HepG2 (cell line): ENCODE results near the gene CACHD1. TPM values are rescaled to one million over a fixed set of nuclear protein-coding genes. Genes with fewer than 3 reads are reported as not detected.

Source experiments
- ATAC-seq: fragments of 200-7000 bp; cut with Tn5 transposase; 3 replicates; pipeline ENCODE4 v1.9.1; 2020; ENCODE audit warnings: mild to moderate bottlenecking, moderate library complexity
- BruUV-seq: library from RNA; stranded (reverse); fragments of 400-500 nt; replicated peaks from 2 replicates; lab custom pipeline; 2021; lab: Mats Ljungman, UMichigan
- CTCF ChIA-PET: fragments of 300-600 bp; formaldehyde crosslinking; extraction: SDS; loops from one replicate; lab custom pipeline; 2021; ENCODE audit warnings: low total read pairs, inconsistent platforms, low intra/inter-chr PET ratio; lab: Yijun Ruan, JAX
- POLR2A ChIA-PET: fragments of 350-600 bp; sonication (Branson Sonifier 250); formaldehyde crosslinking; loops from one replicate; lab custom pipeline; 2020; ENCODE audit warnings: antibody characterized with exemption, inconsistent platforms; lab: Yijun Ruan, JAX
- DNase-seq: peaks from one replicate; pipeline ENCODE4 v3.0.0-alpha.2; 2015; ENCODE audit warnings: low spot score
- FAIRE-seq: peaks from 3 replicates; lab custom pipeline; 2011; peaks lifted over from hg19 to GRCh38; lab: Jason Lieb, UNC
- H2AFZ ChIP-seq: one replicate; pipeline ENCODE4 v1.6.1; 2011; ENCODE audit warnings: low read length, inconsistent platforms
- H3K27ac ChIP-seq: fragments of 300-600 bp; 3 replicates; pipeline ENCODE4 v1.8.0; 2011; ENCODE audit warnings: mixed run types, mild to moderate bottlenecking, mixed read lengths, low read length, inconsistent platforms; ENCODE audit not compliant: insufficient read depth; ENCODE audit errors: extremely low read length
- H3K27me3 ChIP-seq, 2 experiments: fragments of 200-600 bp in 1 of 2; 2 replicates in 1 of 2; 3 replicates in 1 of 2; pipeline versions ENCODE4 v1.6.0 to v1.8.0; 2011; ENCODE audit warnings: low read length in 2 of 2, mild to moderate bottlenecking in 2 of 2, moderate library complexity in 2 of 2, inconsistent platforms in 1 of 2; ENCODE audit not compliant: insufficient read depth in 2 of 2, control insufficient read depth in 1 of 2
- H3K36me3 ChIP-seq, 2 experiments: fragments of 200-600 bp in 1 of 2; replicated peaks in 1 of 2; 2 replicates in 1 of 2; 3 replicates in 1 of 2; pipeline versions ENCODE4 v1.5.1 to v1.8.0; 2011; ENCODE audit warnings: low read length in 2 of 2, inconsistent platforms in 1 of 2; ENCODE audit not compliant: insufficient read depth in 2 of 2, control insufficient read depth in 1 of 2
- H3K4me1 ChIP-seq: 2 replicates; pipeline ENCODE4 v1.5.1; 2012; ENCODE audit warnings: low read length, inconsistent platforms; ENCODE audit not compliant: insufficient read depth
- H3K4me2 ChIP-seq: 2 replicates; pipeline ENCODE4 v1.6.0; 2011; ENCODE audit warnings: low read depth, low read length, inconsistent platforms
- H3K4me3 ChIP-seq, 3 experiments: fragments of 200-600 bp in 1 of 3; sonication (generic), shearing (Covaris generic) in 1 of 3; replicated peaks in 1 of 3; 2 replicates each; pipeline ENCODE4 v1.5.1; 2011 to 2016; ENCODE audit warnings: low read length in 3 of 3, inconsistent platforms in 2 of 3, low read depth in 2 of 3, mild to moderate bottlenecking in 2 of 3, control low read depth in 1 of 3, mixed read lengths in 1 of 3; ENCODE audit not compliant: insufficient read depth in 1 of 3
- H3K79me2 ChIP-seq: one replicate; pipeline ENCODE4 v1.6.1; 2011; ENCODE audit warnings: low read length, inconsistent platforms; ENCODE audit not compliant: insufficient read depth
- H3K9ac ChIP-seq: 2 replicates; pipeline ENCODE4 v1.6.0; 2011; ENCODE audit warnings: mild to moderate bottlenecking, low read depth, low read length, inconsistent platforms; ENCODE audit not compliant: insufficient read depth
- H3K9me3 ChIP-seq: 2 replicates; pipeline ENCODE4 v1.5.1; 2012; ENCODE audit warnings: mild to moderate bottlenecking, low read length
- H4K20me1 ChIP-seq: 2 replicates; pipeline ENCODE4 v1.6.0; 2011; ENCODE audit warnings: inconsistent platforms, mild to moderate bottlenecking, low read length, moderate library complexity; ENCODE audit not compliant: insufficient read depth
- ETV5 ChIP-seq: IDR thresholded peaks from 2 replicates; pipeline ENCODE4 v1.6.1; 2018; ENCODE audit warnings: missing biosample characterization, missing genetic modification reagents, inconsistent platforms, borderline replicate concordance
- FOXM1 ChIP-seq: sonication (generic); formaldehyde crosslinking; IDR thresholded peaks from 2 replicates; pipeline ENCODE4 v1.5.0; 2020; ENCODE audit warnings: missing genetic modification reagents
- HMGXB4 ChIP-seq, 2 experiments: sonication (generic) in 1 of 2; formaldehyde crosslinking in 1 of 2; IDR thresholded peaks; 2 replicates each; pipeline versions ENCODE4 v1.4.0 to v1.6.1; 2018 to 2020; ENCODE audit warnings: missing genetic modification reagents in 2 of 2, borderline replicate concordance in 1 of 2, low read depth in 1 of 2, mild to moderate bottlenecking in 1 of 2, missing biosample characterization in 1 of 2
- KLF12 ChIP-seq: sonication (generic); formaldehyde crosslinking; IDR thresholded peaks from 2 replicates; pipeline ENCODE4 v1.4.0; 2020; ENCODE audit warnings: missing genetic modification reagents, borderline replicate concordance
- ZNF441 ChIP-seq: sonication (generic); formaldehyde crosslinking; IDR thresholded peaks from 2 replicates; pipeline ENCODE4 v1.7.0; 2021; ENCODE audit warnings: missing genetic modification reagents, borderline replicate concordance
- ZNF644 ChIP-seq: IDR thresholded peaks from 2 replicates; pipeline ENCODE4 v1.6.1; 2016; ENCODE audit warnings: low read depth
- ZNF670 ChIP-seq: sonication (generic); formaldehyde crosslinking; IDR thresholded peaks from 2 replicates; pipeline ENCODE4 v1.8.0; 2022; ENCODE audit warnings: mild to moderate bottlenecking, missing genetic modification reagents, borderline replicate concordance
- ZNF687 ChIP-seq: sonication (generic); formaldehyde crosslinking; IDR thresholded peaks from 2 replicates; pipeline ENCODE4 v1.5.1; 2020; ENCODE audit warnings: mild to moderate bottlenecking, missing genetic modification reagents, moderate library complexity
- in situ Hi-C: cut with HindIII; loops from 2 replicates; pipeline ENCODE4 v1.10.0; 2017; ENCODE audit warnings: low pct_unique_long_range_greater_than_20kb; ENCODE audit not compliant: extremely low pct_ligation_motif_present
- intact Hi-C: fragments of 100-400 bp; cut with micrococcal nuclease; formaldehyde crosslinking; loops from one replicate; pipeline ENCODE4 v1.10.0; 2022; ENCODE audit not compliant: unreplicated experiment
- polyA plus RNA-seq, 8 experiments: library from polyadenylated mRNA; depleted of rRNA in 3 of 8; stranded (reverse) in 7 of 8; unstranded in 1 of 8; fragments of >200 nt; fragmentation: Illumina TruSeq in 4 of 8; extraction: Trizol in 4 of 8; gene quantifications; 2 replicates each; pipeline versions ENCODE4 v1.2.1 to v1.2.3, GENCODE V29; 2011 to 2016; ENCODE audit warnings: low read depth in 4 of 8, missing spikeins in 1 of 8, mixed read lengths in 1 of 8; ENCODE audit not compliant: insufficient read depth in 1 of 8
- total RNA-seq, 5 experiments: library from RNA; depleted of rRNA; stranded (reverse); fragments of >200 nt; fragmentation: Illumina TruSeq; extraction: Trizol; gene quantifications; 2 replicates each; pipeline ENCODE4 v1.2.3, GENCODE V29; 2016; ENCODE audit warnings: low read depth in 1 of 5
- TF ChIP-seq, protein P1 (sequence below): IDR thresholded peaks from 2 replicates; pipeline ENCODE4 v1.6.1; 2012; ENCODE audit warnings: inconsistent platforms

Gene CACHD1
- total and polyA plus RNA-seq, 2 of the 13 experiments (the other 11 are each of a cell fraction or from before 2014, with no cell fraction given) = 0.11 TPM; not detected in 1

- no peaks in the 10 kb centered on the region for H4K20me1 ChIP-seq
- no TSS peak for BruUV-seq
- no peaks in the 10 kb centered on the region for H3K9me3 ChIP-seq
- no peak overlapping the region for H3K27ac ChIP-seq
- in situ Hi-C loops = no loop called here
- no peaks in the 10 kb centered on the region for H3K79me2 ChIP-seq
- no peak overlapping the region for H3K4me3 ChIP-seq
- CTCF ChIA-PET = no interaction called here
- intact Hi-C loops = no loop called here
- no peak for FAIRE-seq
- no peak for TF ChIP-seq ZNF670 (CRISPR knock-in tag)
- no peak for TF ChIP-seq HMGXB4 (CRISPR knock-in tag; IDR thresholded peaks at IDR 0.05; ENCODE audit: borderline replicate concordance in 1 of 2, low read depth in 1 of 2)
- TF ChIP-seq, all 625 proteins: peak for 0
- Histone ChIP-seq H3K4me2 (no peak overlapping the region), H2AFZ (no peak overlapping the region), H3K9ac (no peak overlapping the region), H3K27me3 (no peaks in the 10 kb centered on the region), H3K4me1 (no peaks in the 10 kb centered on the region), H3K36me3 (no peaks in the 10 kb centered on the region)
- POLR2A ChIA-PET = no interaction called here
- DNase-seq = no peak
- no peak for ATAC-seq
These were observed 57.9 kb downstream of the CACHD1 start for GRCh38 chr1:64527786-64528185.

- no TSS peak for BruUV-seq
- ATAC-seq = no peak
- Histone ChIP-seq H3K4me2 (no peak overlapping the region), H3K27me3 (no peaks in the 10 kb centered on the region), H3K9me3 (no peaks in the 10 kb centered on the region), H4K20me1 (no peaks in the 10 kb centered on the region), H3K4me1 (peaks cover 5% of the 10 kb centered on the region; the same call in 1 of the 2 replicates), H2AFZ (no peak overlapping the region), H3K9ac (no peak overlapping the region), H3K4me3 (no peak overlapping the region), H3K27ac (no peak overlapping the region), H3K79me2 (no peaks in the 10 kb centered on the region), H3K36me3 (no peaks in the 10 kb centered on the region)
- in situ Hi-C loops (no loop called here), intact Hi-C loops (no loop called here)
- CTCF ChIA-PET = no interaction called here
- DNase-seq = no peak
- POLR2A ChIA-PET = no interaction called here
- FAIRE-seq = no peak
- TF ChIP-seq FOXM1 (CRISPR knock-in tag) = no peak
- TF ChIP-seq, protein P1, sequence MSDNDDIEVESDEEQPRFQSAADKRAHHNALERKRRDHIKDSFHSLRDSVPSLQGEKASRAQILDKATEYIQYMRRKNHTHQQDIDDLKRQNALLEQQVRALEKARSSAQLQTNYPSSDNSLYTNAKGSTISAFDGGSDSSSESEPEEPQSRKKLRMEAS = no peak
- no peak for TF ChIP-seq ETV5 (CRISPR knock-in tag)
- no peak for TF ChIP-seq ZNF687
- TF ChIP-seq ZNF644 (CRISPR knock-in tag) = no peak
- TF ChIP-seq KLF12 = no peak
- no peak for TF ChIP-seq ZNF441 (CRISPR knock-in tag)
These were observed 61.2 kb downstream of the CACHD1 start for GRCh38 chr1:64530969-64531692.
